Fibroblast of mammary gland (primary cell): ENCODE data around the gene APP.

Experiments used
- DNase-seq: peaks from one replicate; pipeline ENCODE4 v3.0.0-alpha.2; 2010; ENCODE audit warnings: low read depth
- H3K4me3 ChIP-seq: 2 replicates; pipeline ENCODE4 v1.5.1; 2011; ENCODE audit warnings: low read depth, mild to moderate bottlenecking, low read length, moderate library complexity; ENCODE audit not compliant: control insufficient read depth
- TF ChIP-seq, protein P1 (sequence below): conservative IDR thresholded peaks from 2 replicates; pipeline ENCODE4 v1.5.1; 2011; ENCODE audit warnings: low read depth, low read length, inconsistent platforms; ENCODE audit not compliant: control insufficient read depth, insufficient read depth

Gene APP

DNA sequence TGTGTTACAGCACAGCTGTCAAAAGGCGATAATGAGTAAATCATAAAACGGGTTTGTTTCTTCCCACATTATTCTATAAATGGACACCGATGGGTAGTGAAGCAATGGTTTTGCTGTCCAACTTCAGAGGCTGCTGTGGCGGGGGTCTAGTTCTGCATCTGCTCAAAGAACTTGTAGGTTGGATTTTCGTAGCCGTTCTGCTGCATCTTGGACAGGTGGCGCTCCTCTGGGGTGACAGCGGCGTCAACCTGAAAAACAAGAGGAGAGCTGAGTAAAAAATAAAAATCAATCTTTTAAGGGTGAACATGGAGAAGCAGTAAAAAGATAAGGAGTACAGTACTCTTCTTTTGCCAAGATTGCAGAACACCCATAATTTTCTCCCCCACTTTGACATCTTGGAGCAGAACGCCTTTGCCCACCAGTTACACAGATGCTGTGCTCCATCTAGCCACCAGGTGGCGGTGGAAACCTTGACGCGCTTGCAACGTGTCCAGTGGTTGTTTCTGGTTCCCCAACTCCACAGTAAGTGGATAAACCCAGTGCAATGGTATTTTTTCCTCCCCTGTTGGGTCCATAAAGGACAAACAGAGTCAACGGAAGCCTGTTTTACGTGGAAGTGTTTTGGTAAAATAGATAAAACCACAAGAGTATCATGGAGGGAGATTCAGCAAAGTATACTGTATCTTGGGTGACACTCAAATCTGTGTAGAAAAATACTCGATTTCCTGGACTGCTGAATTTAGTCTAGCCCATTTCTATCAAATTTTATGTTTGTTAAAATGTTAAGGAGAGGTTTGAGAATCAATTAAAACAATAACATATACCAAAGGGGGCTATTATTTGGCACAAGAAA, 288.8 kb downstream of the APP start:
- TF ChIP-seq, protein P1, sequence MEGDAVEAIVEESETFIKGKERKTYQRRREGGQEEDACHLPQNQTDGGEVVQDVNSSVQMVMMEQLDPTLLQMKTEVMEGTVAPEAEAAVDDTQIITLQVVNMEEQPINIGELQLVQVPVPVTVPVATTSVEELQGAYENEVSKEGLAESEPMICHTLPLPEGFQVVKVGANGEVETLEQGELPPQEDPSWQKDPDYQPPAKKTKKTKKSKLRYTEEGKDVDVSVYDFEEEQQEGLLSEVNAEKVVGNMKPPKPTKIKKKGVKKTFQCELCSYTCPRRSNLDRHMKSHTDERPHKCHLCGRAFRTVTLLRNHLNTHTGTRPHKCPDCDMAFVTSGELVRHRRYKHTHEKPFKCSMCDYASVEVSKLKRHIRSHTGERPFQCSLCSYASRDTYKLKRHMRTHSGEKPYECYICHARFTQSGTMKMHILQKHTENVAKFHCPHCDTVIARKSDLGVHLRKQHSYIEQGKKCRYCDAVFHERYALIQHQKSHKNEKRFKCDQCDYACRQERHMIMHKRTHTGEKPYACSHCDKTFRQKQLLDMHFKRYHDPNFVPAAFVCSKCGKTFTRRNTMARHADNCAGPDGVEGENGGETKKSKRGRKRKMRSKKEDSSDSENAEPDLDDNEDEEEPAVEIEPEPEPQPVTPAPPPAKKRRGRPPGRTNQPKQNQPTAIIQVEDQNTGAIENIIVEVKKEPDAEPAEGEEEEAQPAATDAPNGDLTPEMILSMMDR, result peak; percentile 99
- peak; percentile 66 for DNase-seq
- H3K4me3 ChIP-seq, result no peak overlapping the region

- H3K4me3 ChIP-seq, result no peak overlapping the region
- DNase-seq, result no peak
- TF ChIP-seq, protein P1, result no peak
These were observed 291.4 kb downstream of the APP start for GRCh38 chr21:25879203-25879602.

DNA sequence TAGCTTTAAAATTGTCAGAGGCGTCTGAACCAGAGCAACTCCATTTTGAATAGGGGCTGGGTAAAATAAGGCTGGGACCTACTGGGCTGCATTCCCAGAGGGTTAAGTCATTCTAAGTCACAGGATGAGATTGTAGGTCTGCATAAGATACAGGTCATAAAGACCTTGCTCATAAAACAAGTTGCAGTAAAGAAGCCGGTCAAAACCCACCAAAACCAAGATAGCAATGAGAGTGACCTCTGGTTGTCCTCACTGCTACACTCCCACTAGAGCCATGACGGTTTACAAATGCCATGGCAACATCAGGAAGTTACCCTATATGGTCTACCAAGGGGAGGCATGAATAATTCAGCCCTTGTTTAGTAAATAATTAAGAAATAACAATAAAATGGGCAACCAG, 292.2 kb downstream of the APP start:
- DNase-seq, result no peak
- TF ChIP-seq, protein P1, result no peak
- no peak overlapping the region for H3K4me3 ChIP-seq

DNA sequence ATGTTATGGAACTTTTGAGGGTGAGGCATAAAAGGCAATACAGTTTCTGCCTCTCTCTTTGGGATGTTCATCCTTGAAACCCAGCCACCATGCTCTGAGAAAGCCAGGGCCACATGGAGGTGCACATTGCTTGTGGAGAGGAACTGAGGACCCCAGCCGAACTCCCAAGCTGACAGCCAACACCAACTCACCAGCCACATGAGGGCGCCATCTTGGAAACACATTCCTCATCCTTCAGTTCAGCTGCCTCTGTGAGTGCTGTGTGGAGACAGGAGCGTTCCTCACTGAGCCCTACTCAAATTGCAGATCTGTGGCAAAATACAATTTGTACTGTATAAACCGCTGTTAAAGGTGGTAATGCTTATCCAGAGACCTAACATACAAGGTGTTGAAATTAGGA, 298.3 kb downstream of the APP start:
- no peak overlapping the region for H3K4me3 ChIP-seq
- TF ChIP-seq, protein P1, result no peak
- DNase-seq, result no peak

- TF ChIP-seq, protein P1, result no peak
- no peak for DNase-seq
- H3K4me3 ChIP-seq, result no peak overlapping the region
These were observed 299.0 kb downstream of the APP start for GRCh38 chr21:25871566-25871965.

DNA sequence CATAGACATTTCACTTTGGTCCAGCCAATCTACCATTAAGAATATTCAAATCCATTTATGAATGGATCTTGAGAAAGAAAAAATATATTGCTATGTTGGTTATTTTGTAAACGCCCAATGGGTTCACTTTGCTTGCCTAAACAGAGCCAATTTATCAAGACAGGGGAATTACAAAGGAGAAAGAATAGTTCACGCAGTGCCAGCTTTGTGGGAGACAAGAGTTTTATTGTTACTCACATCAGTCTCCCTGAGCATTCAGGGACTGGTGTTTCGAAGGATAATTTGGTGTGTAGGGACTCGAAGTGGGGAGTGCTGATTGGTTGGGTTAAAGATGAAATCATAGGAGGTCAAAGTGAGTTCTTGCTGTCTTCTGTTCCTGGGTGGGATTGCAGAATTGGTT, 300.5 kb downstream of the APP start:
- TF ChIP-seq, protein P1, result no peak
- no peak for DNase-seq
- no peak overlapping the region for H3K4me3 ChIP-seq
